Measurements from ENCODE around the gene NBEAL2.

The NBEAL2 gene

DNA sequence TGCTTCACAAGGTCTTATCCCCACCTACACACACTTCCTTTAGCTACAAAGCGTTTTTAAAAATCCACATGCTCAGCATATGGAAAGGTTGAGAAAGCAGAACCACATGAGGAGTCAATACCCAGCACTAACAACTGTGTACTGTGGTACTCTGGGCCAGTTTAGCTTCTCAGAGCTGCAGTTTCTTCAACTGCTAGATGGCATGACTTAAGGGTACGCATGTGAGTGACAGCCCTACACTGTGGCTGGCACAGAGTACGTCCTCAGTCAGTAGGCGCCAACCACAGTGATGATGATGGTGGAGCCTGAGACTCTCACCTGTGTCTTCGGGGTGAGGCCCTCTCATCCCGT, 20.3 kb upstream of the NBEAL2 start:
- TF ChIP-seq TOX (CRISPR knock-in tag; IDR thresholded peaks at IDR 0.05; ENCODE audit: borderline replicate concordance) (no peak), ZFP30 (CRISPR knock-in tag; IDR thresholded peaks at IDR 0.05) (no peak), ISL1 (CRISPR knock-in tag; IDR thresholded peaks at IDR 0.05) (no peak), ARNTL (CRISPR knock-in tag; IDR thresholded peaks at IDR 0.05; ENCODE audit: borderline replicate concordance, low read depth) (no peak)
- TF ChIP-seq, protein P1, sequence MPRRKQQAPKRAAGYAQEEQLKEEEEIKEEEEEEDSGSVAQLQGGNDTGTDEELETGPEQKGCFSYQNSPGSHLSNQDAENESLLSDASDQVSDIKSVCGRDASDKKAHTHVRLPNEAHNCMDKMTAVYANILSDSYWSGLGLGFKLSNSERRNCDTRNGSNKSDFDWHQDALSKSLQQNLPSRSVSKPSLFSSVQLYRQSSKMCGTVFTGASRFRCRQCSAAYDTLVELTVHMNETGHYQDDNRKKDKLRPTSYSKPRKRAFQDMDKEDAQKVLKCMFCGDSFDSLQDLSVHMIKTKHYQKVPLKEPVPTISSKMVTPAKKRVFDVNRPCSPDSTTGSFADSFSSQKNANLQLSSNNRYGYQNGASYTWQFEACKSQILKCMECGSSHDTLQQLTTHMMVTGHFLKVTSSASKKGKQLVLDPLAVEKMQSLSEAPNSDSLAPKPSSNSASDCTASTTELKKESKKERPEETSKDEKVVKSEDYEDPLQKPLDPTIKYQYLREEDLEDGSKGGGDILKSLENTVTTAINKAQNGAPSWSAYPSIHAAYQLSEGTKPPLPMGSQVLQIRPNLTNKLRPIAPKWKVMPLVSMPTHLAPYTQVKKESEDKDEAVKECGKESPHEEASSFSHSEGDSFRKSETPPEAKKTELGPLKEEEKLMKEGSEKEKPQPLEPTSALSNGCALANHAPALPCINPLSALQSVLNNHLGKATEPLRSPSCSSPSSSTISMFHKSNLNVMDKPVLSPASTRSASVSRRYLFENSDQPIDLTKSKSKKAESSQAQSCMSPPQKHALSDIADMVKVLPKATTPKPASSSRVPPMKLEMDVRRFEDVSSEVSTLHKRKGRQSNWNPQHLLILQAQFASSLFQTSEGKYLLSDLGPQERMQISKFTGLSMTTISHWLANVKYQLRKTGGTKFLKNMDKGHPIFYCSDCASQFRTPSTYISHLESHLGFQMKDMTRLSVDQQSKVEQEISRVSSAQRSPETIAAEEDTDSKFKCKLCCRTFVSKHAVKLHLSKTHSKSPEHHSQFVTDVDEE (CRISPR knock-in tag; IDR thresholded peaks at IDR 0.05): no peak
- TF ChIP-seq, protein P2, sequence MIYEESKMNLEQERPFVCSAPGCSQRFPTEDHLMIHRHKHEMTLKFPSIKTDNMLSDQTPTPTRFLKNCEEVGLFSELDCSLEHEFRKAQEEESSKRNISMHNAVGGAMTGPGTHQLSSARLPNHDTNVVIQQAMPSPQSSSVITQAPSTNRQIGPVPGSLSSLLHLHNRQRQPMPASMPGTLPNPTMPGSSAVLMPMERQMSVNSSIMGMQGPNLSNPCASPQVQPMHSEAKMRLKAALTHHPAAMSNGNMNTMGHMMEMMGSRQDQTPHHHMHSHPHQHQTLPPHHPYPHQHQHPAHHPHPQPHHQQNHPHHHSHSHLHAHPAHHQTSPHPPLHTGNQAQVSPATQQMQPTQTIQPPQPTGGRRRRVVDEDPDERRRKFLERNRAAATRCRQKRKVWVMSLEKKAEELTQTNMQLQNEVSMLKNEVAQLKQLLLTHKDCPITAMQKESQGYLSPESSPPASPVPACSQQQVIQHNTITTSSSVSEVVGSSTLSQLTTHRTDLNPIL (CRISPR knock-in tag; IDR thresholded peaks at IDR 0.05; ENCODE audit: low read depth): no peak
- no peak for ATAC-seq

DNA sequence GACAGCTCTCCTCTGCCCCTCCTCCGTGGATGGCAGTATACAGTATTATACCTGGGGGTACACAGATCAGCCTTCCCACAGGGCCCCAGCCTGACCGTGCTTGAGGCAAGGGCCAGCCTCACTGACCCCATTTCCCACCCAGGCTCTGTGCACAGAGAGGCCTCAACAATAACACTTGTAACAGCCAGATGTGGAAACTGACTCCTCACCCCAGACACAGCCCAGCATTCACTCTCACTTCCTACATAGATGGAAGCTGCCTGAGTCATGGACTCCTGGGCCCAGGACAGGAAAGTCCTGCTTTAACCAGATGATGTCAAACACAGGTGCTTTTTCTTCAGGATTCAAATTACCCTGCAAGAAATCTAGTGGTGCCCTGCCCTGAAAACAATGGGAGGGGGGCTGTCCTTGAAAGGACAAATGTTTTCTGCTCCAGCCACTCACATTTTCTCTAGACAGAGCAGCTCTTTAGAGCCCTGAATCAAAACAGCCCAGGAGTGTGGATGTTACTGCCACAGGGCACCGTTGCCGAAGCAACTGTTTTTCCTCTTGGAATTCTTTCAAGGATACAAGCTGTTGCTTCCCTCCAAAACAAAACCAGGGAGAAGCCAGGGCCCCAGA, 19.3 kb upstream of the NBEAL2 start:
- peak; percentile 66 for ATAC-seq
- no peak for TF ChIP-seq ESRRG (CRISPR knock-in tag; IDR thresholded peaks at IDR 0.05)
- no peak for TF ChIP-seq PPARA (CRISPR knock-in tag; IDR thresholded peaks at IDR 0.05; ENCODE audit: borderline replicate concordance)
- no peak for TF ChIP-seq ZNF565 (CRISPR knock-in tag; conservative IDR thresholded peaks at IDR 0.05; ENCODE audit: low read depth)
- TF ChIP-seq, protein P1 (CRISPR knock-in tag; IDR thresholded peaks at IDR 0.05): no peak

DNA sequence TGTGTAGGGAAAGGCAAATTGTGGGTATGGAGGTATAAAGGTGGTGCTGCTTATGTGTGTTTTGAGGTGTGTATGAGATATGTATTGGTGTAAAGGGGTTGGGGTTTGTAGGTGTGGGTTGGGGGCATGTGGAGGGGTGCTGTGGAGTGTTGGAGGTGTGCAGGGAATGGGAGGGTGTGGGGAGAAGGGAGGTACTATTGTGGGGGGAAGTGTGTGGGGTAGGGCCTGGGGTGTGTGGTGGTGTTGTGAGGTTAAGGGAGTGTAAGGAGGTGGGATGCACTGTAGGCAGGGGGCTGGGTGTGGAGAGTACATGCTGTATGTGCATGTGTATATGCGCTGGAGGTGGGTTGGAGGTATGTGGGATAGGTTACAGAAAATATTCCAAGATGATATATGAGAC, 18.6 kb upstream of the NBEAL2 start:
- TF ChIP-seq OSR1 (CRISPR knock-in tag; IDR thresholded peaks at IDR 0.05): no peak
- TF ChIP-seq, protein P3, sequence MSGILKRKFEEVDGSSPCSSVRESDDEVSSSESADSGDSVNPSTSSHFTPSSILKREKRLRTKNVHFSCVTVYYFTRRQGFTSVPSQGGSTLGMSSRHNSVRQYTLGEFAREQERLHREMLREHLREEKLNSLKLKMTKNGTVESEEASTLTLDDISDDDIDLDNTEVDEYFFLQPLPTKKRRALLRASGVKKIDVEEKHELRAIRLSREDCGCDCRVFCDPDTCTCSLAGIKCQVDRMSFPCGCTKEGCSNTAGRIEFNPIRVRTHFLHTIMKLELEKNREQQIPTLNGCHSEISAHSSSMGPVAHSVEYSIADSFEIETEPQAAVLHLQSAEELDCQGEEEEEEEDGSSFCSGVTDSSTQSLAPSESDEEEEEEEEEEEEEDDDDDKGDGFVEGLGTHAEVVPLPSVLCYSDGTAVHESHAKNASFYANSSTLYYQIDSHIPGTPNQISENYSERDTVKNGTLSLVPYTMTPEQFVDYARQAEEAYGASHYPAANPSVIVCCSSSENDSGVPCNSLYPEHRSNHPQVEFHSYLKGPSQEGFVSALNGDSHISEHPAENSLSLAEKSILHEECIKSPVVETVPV (CRISPR knock-in tag; IDR thresholded peaks at IDR 0.05): no peak
- no peak; the same call in 2 of the 3 replicates for ATAC-seq

DNA sequence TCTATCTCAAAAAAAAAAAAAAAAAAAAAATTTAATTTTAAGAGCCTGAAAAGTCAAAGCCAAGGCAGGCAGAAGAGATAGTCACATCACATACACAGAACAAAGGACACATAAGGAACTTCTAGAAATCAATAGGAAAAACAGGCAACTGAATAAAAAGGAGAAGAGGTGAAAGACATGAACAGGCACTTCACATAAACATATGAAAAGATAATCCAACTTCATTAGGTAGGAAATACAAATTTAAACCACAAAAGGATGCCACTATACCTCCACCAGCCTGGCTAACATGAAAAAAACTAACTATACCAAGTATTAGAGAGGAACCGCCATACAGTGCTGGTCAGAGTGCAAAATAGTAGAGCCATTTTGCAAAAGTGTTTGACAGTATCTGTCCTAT, 17.0 kb upstream of the NBEAL2 start:
- no peak for ATAC-seq
- TF ChIP-seq GLIS3 (CRISPR knock-in tag; IDR thresholded peaks at IDR 0.05): no peak
- no peak for TF ChIP-seq ARNTL (CRISPR knock-in tag; IDR thresholded peaks at IDR 0.05; ENCODE audit: borderline replicate concordance, low read depth)
- TF ChIP-seq ESRRG (CRISPR knock-in tag; IDR thresholded peaks at IDR 0.05): no peak
- no peak for TF ChIP-seq PPARA (CRISPR knock-in tag; IDR thresholded peaks at IDR 0.05; ENCODE audit: borderline replicate concordance)
- TF ChIP-seq TOX (CRISPR knock-in tag; IDR thresholded peaks at IDR 0.05; ENCODE audit: borderline replicate concordance): no peak
- TF ChIP-seq ISL1 (CRISPR knock-in tag; IDR thresholded peaks at IDR 0.05): no peak
- TF ChIP-seq, protein P4, sequence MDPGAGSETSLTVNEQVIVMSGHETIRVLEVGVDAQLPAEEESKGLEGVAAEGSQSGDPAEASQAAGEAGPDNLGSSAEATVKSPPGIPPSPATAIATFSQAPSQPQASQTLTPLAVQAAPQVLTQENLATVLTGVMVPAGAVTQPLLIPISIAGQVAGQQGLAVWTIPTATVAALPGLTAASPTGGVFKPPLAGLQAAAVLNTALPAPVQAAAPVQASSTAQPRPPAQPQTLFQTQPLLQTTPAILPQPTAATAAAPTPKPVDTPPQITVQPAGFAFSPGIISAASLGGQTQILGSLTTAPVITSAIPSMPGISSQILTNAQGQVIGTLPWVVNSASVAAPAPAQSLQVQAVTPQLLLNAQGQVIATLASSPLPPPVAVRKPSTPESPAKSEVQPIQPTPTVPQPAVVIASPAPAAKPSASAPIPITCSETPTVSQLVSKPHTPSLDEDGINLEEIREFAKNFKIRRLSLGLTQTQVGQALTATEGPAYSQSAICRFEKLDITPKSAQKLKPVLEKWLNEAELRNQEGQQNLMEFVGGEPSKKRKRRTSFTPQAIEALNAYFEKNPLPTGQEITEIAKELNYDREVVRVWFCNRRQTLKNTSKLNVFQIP (CRISPR knock-in tag; IDR thresholded peaks at IDR 0.05; ENCODE audit: borderline replicate concordance, low read depth): no peak
- TF ChIP-seq ZFP3 (CRISPR knock-in tag; IDR thresholded peaks at IDR 0.05): no peak

DNA sequence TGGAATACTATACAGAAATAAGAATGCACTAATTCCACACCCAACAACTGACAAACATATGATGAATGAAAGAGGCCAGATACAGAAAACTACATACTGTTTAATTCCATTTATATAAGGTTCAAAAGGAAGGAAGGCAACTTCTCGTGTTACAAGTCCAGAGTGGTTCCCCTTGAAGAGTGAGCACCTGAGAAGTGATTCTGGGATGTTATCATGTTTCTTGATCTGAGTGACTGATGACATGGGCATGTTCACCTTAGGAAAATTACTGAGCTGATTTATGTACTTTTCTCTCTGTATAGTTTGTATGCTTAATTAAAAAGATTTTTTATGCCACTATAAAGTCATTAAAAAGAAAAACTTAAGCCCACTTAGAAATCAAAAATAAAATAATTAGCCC, 16.5 kb upstream of the NBEAL2 start:
- no peak for ATAC-seq

More for the DNA sequence above, 16.5 kb upstream of the NBEAL2 start:
- no peak for TF ChIP-seq ZNF8 (CRISPR knock-in tag; IDR thresholded peaks at IDR 0.05)
- no peak for TF ChIP-seq ISL1 (CRISPR knock-in tag; IDR thresholded peaks at IDR 0.05)
- TF ChIP-seq TOX (CRISPR knock-in tag; IDR thresholded peaks at IDR 0.05; ENCODE audit: borderline replicate concordance): no peak
- no peak for TF ChIP-seq ZFP3 (CRISPR knock-in tag; IDR thresholded peaks at IDR 0.05)
- TF ChIP-seq, protein P3 (CRISPR knock-in tag; IDR thresholded peaks at IDR 0.05): no peak
- TF ChIP-seq ARNTL (CRISPR knock-in tag; IDR thresholded peaks at IDR 0.05; ENCODE audit: borderline replicate concordance, low read depth): no peak
- TF ChIP-seq RARB (CRISPR knock-in tag; IDR thresholded peaks at IDR 0.05): no peak
- TF ChIP-seq, protein P4 (CRISPR knock-in tag; IDR thresholded peaks at IDR 0.05; ENCODE audit: borderline replicate concordance, low read depth): no peak
- no peak for TF ChIP-seq CSDC2 (CRISPR knock-in tag; IDR thresholded peaks at IDR 0.05)
- no peak for TF ChIP-seq OSR1 (CRISPR knock-in tag; IDR thresholded peaks at IDR 0.05)
- TF ChIP-seq GLIS3 (CRISPR knock-in tag; IDR thresholded peaks at IDR 0.05): no peak
